ENCODE measurements around the gene PGBD5. TPM values are rescaled to one million over a fixed set of nuclear protein-coding genes. Genes with fewer than 3 reads are reported as not detected.

PGBD5 gene
- total and polyA plus RNA-seq, 8 donors: 2.8 to 17.2 (median 10.4) TPM

DNA sequence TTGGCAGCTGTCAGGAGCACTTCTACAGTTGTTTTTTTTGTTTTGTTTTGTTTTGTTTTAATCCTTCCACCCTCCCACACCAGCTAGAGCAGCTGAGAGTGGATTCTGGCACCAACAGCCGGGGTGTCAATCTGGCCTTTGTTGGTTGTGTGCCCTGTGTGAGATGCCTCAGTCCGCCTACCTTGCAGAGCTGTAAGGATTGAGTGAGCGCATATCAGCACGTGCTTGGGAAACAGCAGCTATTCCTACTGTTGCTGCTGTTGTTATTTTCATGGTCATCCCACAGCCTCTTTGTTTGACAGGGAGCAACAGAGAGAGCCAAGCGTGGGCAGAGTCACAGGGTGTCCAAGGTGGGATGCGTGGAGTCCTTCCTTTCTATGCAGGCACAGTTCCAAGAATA, 50.4 kb downstream of the PGBD5 start:
- peak in 2 of 6 donors; percentile 18 to 20 for DNase-seq
- Histone ChIP-seq H3K36me3 (no peaks in the 10 kb centered on the region), H3K9me3 (no peaks in the 10 kb centered on the region), H3K27me3 (no peaks in the 10 kb centered on the region), H3K4me1 (peaks cover 0 to 6% (median 4%) of the 10 kb centered on the region in 3 donors), H3K27ac (no peak overlapping the region), H3K4me3 (no peak overlapping the region)
- TF ChIP-seq, protein P1, sequence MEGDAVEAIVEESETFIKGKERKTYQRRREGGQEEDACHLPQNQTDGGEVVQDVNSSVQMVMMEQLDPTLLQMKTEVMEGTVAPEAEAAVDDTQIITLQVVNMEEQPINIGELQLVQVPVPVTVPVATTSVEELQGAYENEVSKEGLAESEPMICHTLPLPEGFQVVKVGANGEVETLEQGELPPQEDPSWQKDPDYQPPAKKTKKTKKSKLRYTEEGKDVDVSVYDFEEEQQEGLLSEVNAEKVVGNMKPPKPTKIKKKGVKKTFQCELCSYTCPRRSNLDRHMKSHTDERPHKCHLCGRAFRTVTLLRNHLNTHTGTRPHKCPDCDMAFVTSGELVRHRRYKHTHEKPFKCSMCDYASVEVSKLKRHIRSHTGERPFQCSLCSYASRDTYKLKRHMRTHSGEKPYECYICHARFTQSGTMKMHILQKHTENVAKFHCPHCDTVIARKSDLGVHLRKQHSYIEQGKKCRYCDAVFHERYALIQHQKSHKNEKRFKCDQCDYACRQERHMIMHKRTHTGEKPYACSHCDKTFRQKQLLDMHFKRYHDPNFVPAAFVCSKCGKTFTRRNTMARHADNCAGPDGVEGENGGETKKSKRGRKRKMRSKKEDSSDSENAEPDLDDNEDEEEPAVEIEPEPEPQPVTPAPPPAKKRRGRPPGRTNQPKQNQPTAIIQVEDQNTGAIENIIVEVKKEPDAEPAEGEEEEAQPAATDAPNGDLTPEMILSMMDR (IDR thresholded peaks at IDR 0.05): no peak
- no peak for FAIRE-seq
- peak; percentile 29 to 66 (median 47) for ATAC-seq
- 48 to 49% methylated on average over 6 of the region's 6 CpGs for WGBS, 2 donors
- intact Hi-C loops (cut with DNase I): no loop called here

- H3K36me3 ChIP-seq: no peaks in the 10 kb centered on the region
- H3K4me3 ChIP-seq: no peak overlapping the region
- peaks cover 0 to under 1% (median 0%) of the 10 kb centered on the region in 3 donors for H3K4me1 ChIP-seq
- no peak for FAIRE-seq
- no peaks in the 10 kb centered on the region for H3K27me3 ChIP-seq
- 50% methylated on average over 3 of the region's 3 CpGs for WGBS, 2 donors
- TF ChIP-seq, protein P1 (IDR thresholded peaks at IDR 0.05): no peak
- H3K27ac ChIP-seq: no peak overlapping the region
- H3K9me3 ChIP-seq: no peaks in the 10 kb centered on the region
- intact Hi-C loops (cut with DNase I): no loop called here
- no peak for DNase-seq
- ATAC-seq: no peak
Observed at GRCh38 chr1:230375147-230375546, 51.0 kb downstream of the PGBD5 start.

GRCh38 chr1:230371923-230372703, 54.0 kb downstream of the PGBD5 start:
- TF ChIP-seq, protein P1 (IDR thresholded peaks at IDR 0.05): no peak
- no peak for DNase-seq
- intact Hi-C loops (cut with DNase I): no loop called here
- no peaks in the 10 kb centered on the region for H3K36me3 ChIP-seq
- no peak overlapping the region for H3K4me3 ChIP-seq
- 84% methylated on average over 12 of the region's 12 CpGs for WGBS, 2 donors
- peak in 2 of 4 donors; percentile 38 to 49 for ATAC-seq
- no peaks in the 10 kb centered on the region for H3K9me3 ChIP-seq
- no peaks in the 10 kb centered on the region for H3K27me3 ChIP-seq
- no peak overlapping the region for H3K27ac ChIP-seq
- no peak for FAIRE-seq
- H3K4me1 ChIP-seq: no peaks in the 10 kb centered on the region

DNA sequence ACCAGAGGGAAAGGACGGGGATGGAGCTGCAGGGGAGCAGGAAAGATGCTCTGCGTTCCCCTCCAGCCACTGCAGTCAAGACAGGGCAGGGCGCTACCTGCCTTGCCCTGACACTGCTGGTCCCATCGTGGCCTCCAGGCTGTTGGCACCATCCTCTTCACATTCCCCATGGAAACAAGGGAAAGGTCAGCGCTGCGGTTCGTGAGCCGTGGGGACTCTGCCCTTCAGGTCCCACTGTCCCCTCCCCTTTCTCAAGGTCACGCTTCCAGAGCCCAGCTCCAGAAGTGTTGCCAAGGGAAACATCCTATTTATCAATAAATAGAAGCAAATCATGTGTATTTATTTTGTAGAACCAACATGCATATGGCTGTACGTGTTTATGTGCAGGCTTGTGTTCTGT, 56.0 kb downstream of the PGBD5 start:
- no peak for FAIRE-seq
- DNase-seq: no peak
- no peak for ATAC-seq

More for the DNA sequence above, 56.0 kb downstream of the PGBD5 start:
- Histone ChIP-seq H3K27me3 (no peaks in the 10 kb centered on the region), H3K36me3 (no peaks in the 10 kb centered on the region), H3K9me3 (no peaks in the 10 kb centered on the region), H3K27ac (no peak overlapping the region), H3K4me3 (no peak overlapping the region), H3K4me1 (no peaks in the 10 kb centered on the region)
- intact Hi-C loops (cut with DNase I): no loop called here
- TF ChIP-seq, protein P1 (IDR thresholded peaks at IDR 0.05): no peak
- 68 to 76% methylated on average over 10 of the region's 10 CpGs for WGBS, 2 donors

All from pancreas (tissue), 10 donors.